Keratinocyte (primary cell): Measurements from ENCODE around the gene FGD4.

Experiments
- CTCF ChIP-seq, 3 experiments: IDR thresholded peaks in 1 of 3; conservative IDR thresholded peaks in 1 of 3; optimal IDR thresholded peaks in 1 of 3; 2 replicates in 2 of 3; 3 replicates in 1 of 3; pipeline versions ENCODE3 to v1.5.1; 2011; ENCODE audit warnings: low read length in 3 of 3, mild to moderate bottlenecking in 3 of 3, moderate library complexity in 2 of 3, control low read depth in 1 of 3, inconsistent platforms in 1 of 3; ENCODE audit not compliant: insufficient read depth in 2 of 3; ENCODE audit errors: extremely low read depth in 1 of 3
- EZH2 ChIP-seq: IDR thresholded peaks from one replicate; pipeline ENCODE4 v1.6.1; 2012; ENCODE audit warnings: inconsistent platforms, mild to moderate bottlenecking, low read length, moderate library complexity

DNA sequence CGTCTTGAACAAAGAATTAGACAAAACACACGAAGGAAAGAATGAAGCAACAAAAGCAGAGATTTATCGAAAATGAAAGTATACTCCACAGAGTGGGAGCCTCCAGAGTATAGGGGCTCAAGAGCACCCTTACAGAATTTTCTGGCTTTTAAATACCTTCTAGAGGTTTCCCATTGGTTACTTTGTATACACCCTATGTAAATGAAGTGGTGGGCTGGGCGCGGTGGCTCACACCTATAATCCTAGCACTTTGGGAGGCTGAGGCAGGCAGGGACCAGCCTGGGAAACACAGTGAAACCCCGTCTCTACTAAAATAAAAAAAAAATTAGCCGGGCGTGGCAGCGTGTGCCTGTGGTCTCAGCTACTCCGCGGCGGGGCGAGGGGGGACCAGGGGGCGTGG, 266.7 kb downstream of the FGD4 start:
- no peak for TF ChIP-seq CTCF (optimal IDR thresholded peaks at IDR 0.05 in 1 of 3, IDR thresholded peaks at IDR 0.05 in 1 of 3, conservative IDR thresholded peaks at IDR 0.05 in 1 of 3; ENCODE audit: extremely low read depth in 1 of 3, insufficient read depth in 2 of 3, low read length in 3 of 3)
- no peak for TF ChIP-seq EZH2
